ENCODE measurements around the gene KCNJ10.

GRCh38 chr1:160049101-160049500 is 20.9 kb downstream of the KCNJ10 start:
- TF ChIP-seq, protein P1, sequence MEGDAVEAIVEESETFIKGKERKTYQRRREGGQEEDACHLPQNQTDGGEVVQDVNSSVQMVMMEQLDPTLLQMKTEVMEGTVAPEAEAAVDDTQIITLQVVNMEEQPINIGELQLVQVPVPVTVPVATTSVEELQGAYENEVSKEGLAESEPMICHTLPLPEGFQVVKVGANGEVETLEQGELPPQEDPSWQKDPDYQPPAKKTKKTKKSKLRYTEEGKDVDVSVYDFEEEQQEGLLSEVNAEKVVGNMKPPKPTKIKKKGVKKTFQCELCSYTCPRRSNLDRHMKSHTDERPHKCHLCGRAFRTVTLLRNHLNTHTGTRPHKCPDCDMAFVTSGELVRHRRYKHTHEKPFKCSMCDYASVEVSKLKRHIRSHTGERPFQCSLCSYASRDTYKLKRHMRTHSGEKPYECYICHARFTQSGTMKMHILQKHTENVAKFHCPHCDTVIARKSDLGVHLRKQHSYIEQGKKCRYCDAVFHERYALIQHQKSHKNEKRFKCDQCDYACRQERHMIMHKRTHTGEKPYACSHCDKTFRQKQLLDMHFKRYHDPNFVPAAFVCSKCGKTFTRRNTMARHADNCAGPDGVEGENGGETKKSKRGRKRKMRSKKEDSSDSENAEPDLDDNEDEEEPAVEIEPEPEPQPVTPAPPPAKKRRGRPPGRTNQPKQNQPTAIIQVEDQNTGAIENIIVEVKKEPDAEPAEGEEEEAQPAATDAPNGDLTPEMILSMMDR (IDR thresholded peaks at IDR 0.05) = no peak
- TF ChIP-seq POLR2A (IDR thresholded peaks at IDR 0.05) (no peak), EP300 (IDR thresholded peaks at IDR 0.05) (no peak)

Data from suprapubic skin (tissue), 3 donors.